A172 (cell line): ENCODE data around the gene UBE2H. TPM values are rescaled to one million over a fixed set of nuclear protein-coding genes. Genes with fewer than 3 reads are reported as not detected.
"Not testable (repeated sequence)": the region's sequence is repeated elsewhere in the genome, so short reads cannot be mapped to it uniquely, and the experiment has no call there.

Experiments used
- DNase-seq: peaks from one replicate; pipeline ENCODE4 v3.0.0-alpha.2; 2015; ENCODE audit warnings: low spot score
- total RNA-seq: library from RNA; depleted of rRNA; stranded (reverse); fragments of >200 nt; shearing (Covaris generic); gene quantifications from 2 replicates; pipeline ENCODE4 v1.2.3, GENCODE V29; 2014

UBE2H gene
- total RNA-seq, 1 experiment from 2014 or later: 94.8 TPM

DNA sequence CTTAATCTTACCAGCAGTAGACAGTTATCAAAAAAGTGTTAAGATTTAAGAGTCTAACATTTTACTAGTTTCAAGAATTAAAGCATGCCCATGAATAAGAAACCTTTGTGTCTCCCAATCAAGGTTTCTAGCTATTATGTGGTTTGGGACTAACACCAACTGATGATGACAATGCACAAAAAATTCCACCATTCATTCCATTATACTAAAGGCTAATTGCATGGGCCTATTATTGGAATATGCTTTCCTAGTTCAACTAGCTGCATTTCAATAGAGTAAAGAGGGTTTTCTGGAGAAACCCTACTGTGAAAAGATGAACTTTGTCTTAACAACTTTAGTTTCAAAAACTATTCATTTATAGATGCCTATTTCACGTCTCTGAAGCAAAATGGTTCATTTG lies 44.6 kb downstream of the UBE2H start:
- DNase-seq: peak; percentile 61

DNA sequence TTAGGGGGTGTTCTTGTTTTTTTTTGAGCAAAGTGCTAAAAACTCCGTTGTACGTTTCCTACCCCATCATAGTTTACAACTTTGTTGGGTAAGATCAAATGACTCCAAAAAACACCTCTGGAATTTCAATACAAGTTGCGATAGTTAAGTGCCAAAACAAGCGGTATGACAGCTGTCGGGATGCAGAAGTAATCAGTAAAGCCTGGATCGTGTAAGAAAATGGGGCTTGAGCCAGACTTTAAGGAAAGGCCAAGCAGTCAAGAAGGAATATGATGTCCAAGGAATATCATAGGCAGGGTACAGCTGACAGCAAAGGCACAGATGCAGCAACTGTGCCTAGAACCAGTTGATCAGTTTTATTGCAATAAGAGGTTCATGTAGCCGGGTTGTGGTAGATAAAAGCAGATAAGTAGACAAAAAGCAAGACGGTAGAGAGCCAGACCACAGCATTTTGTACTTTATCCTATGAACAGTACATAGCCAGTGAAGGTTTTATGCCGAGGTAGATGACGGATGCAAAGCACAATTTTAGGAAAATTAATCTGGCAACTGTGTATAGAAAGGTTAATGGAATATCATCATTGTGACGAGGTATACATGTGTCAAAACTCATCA lies 45.5 kb downstream of the UBE2H start:
- DNase-seq: no peak

DNA sequence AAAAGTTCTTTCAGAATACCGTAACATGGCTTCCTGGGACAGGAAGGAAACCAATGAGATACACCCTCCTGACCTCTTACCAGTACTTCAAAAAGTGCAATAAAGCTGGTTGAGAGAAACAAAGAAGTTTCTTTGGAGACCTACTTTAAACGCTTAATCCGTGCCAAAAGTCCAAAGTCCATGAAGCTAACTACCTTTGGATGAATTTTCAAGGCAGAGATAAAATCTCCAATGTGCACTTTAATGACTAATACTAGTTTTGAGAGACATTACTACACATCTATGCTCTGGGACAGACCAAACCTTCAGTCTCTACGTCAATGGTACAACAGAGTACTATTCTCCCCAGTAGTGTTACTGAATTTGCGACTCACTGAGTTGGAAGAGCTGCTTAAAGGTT lies 46.1 kb downstream of the UBE2H start:
- DNase-seq: no peak

DNA sequence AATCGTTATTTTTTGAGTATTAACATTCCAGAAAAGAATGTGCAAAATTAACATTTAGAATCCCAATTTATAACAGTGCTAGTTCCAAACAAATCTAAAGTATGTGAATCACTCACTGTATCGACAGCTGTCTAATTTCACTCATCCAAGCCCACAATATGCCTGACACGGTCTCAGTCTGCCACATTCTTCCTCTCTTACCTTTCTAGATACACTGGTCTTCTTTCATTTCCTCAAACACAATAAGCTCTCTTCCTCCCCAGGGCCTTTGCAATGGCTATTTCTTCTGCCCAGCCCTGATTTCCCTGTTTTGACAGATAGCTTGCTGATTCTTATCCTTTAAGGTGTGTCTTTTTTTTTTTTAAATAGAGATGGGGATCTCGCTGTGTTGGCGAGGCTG lies 48.8 kb downstream of the UBE2H start:
- no peak for DNase-seq

DNA sequence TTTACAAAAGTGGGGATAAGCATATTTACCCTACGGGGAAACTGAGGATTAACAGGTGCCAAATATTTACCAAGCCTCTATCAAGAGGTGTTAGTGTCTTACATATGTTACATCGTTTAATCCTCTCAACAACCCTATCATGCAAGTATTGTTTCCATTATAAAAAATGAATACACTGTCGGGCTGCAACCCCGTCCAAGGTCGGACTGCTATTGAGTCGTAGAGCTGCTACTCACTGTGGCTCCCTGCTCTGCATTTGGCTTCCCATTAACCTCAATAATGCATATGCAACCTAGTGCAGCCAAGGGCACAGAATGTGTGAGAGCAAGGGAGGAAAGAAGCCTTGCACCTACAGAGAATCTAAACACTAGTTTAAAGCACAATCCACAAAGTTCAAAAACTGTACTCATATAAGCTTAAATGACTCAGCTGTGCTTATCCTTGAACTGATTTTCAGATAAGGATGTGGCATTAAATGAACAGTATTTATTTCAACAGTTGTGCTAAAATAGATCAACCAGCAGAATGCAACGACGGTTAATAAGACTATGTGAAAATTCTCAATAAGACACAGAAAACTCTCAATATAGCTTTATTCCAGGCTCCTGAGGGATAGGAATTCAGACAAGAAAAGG lies 49.9 kb downstream of the UBE2H start:
- DNase-seq: no peak

DNA sequence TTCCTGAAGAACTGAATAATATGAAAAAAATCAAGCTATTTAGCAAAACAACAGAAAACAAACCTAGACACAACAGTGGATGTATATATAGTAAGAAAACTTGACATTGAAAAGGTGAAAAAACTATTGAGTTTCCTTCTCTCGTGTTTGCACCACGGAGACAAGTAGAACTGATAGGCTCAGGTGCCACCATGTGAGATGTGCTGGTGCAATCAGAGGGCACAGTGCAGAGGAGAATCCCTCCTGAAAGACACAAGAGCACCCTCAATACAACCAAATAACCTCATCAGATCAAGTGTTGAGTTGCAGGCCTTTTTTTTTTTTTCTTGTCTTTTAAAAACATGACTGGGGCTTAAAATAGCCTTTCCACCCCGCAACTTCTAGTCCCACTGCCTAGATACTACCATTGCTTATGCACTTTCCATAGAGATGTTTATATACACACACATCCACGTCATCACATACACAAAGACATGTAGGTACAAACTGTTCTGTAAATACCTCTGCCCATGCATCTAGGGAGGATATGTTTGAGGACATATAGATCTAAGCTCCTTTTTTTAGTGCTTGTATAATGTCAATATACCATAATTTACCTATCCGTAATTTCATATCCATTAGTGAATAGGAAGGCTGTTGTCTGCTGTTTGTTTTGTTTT lies 54.1 kb downstream of the UBE2H start:
- no peak for DNase-seq

DNA sequence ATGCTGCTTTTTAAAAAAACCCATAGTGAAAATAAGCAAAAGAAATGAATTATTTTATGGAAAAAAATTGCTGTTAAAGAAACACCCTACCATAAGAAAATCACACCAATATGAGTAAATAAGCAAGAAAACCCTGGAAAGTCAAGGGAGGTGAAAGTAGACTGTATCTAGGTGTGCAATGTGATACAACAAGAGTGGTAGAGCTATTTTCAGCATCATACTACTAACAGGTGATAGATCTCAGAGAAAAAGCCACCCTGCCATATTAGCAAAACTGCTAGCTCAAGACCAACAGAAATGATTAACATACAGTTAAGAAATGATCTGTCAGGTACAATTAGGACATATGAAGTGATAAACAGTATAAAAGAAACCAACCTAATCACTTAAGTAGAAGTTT lies 54.8 kb downstream of the UBE2H start:
- DNase-seq: no peak

DNA sequence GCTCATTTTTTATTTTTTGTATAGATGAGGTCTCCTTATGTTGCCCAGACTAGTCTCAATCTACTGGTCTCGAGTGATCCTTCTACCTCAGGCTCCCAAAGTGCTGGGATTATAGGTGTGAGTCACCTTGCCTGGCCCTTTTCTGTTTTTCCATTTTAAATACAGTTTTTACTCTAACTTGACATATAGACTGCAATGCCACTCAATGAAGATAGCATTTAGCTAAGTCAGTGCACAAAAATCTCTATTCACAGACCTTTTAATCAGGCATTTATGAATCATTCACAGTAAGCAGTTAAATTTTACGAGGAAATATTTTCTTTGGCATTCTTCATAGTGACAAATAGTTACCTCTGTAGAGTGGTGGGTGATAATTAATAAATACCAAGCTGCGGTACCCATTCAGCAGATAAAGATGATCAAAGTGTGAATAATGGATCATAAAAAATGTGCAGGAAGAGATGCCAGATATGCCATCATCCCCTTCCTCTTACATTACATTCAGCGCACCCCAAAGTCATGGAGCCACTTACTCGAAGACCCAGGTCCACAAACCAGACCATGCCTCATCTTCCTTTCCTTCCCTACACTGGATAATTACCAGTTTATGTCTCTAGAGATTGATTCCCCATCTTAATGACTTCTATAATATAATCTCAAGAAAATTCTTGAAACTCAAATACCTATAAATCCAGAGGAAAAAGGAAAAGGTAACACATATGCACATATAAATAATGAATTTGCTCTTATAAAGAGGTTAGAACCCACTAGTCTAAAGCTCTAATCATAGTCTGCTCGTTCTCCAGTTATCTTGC lies 56.0 kb downstream of the UBE2H start:
- DNase-seq: peak; percentile 77

DNA sequence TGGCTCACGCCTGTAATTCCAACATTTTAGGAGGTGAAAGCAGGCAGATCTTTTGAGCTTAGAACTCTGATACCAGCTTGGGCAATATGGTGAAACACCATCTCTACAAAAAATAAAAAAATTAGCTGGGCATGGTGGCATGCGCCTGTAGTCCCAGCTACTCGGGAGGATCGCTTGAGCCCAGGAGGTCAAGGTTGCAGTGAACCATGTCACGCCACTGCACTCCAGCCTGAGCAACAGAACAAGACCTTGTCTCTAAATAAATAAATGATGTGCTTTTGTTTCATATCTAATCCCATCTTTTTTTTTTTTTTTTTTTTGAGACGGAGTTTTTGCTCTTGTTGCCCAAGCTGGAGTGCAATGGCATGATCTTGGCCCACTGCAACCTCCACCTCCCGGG lies 58.6 kb downstream of the UBE2H start:
- DNase-seq: not testable (repeated sequence)

DNA sequence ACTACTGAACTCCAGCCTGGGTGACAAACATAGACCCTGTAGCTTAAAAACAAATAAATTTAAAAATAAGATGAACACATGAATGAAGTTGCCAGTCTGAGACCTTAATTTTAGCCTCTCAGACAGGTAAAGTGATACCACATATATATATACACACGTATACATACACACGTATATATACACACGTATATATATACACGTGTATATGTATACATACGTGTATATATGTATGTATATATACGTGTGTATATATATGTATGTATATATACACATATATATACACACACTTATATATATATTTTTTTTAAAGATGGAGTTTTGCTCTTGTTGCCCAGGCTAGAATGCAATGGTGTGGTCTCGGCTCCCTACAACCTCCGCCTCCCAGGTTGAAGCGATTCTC lies 62.7 kb downstream of the UBE2H start:
- no peak for DNase-seq

DNA sequence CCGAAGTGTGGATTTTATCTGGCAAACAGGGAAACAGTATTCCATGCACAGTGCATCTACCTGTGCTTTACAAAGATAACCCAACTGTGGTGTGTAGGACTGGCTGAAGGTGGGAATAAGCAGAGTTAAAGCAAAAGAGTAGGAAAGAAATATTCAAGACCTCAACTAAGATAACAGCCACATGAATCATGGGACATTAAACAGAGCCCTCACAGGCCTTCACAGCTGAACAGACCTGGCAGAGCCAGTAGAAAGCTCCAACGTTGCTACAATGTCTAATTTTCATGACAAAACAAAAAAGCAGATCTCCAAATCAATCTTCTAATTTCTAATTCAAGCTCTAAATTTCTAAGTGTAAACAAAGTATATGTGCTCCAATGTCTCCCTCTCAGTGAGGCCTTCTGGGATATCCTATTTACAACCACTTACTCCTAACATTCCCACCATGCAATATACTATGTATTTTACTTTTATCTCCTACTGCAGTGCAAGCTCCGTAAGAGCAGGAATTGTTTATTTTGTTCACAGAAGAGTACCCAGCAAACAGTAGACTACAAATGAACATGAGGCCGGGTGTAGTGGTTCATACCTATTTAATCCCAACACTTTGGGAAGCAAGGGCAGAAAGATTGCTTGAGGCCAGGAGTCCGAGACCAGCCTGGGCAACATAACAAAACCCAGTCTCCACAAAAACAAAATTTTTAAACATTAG lies 63.5 kb downstream of the UBE2H start:
- no peak for DNase-seq

DNA sequence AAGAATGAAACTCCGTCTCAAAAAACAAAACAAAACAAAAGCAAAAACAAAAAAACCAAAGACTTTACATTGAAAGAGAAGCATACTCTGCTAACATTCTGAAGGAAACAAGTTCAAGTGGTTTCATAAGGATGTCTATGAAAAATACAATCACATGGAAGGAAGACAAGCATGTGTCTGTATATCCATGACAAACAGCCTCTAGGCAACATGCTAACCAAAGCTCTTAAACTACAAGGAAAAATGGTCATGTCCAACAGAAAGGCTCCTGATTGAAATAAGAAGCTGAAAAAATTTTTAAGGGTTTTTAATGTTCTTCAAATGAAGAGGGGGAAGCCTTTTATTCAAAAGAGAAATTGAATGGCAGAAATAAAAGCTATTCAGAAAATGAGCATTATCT lies 64.9 kb downstream of the UBE2H start:
- DNase-seq: no peak

DNA sequence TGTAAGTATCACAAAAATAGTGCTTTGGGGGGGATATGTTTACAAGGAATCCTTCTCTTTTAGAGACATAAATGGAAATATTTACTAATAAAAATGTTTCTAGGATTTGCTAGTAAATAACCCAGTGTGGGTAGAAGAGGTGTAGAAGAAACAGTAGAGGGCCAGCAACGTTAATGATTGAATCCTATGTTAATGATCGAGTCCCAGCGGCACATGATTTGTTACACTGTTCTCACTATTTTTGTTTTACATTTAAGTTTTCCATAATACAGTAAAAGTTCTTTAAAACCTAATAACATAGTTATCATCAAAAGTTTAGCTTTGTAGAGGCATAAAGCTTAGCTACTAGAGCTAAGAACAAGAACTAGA lies 66.0 kb downstream of the UBE2H start:
- no peak for DNase-seq

DNA sequence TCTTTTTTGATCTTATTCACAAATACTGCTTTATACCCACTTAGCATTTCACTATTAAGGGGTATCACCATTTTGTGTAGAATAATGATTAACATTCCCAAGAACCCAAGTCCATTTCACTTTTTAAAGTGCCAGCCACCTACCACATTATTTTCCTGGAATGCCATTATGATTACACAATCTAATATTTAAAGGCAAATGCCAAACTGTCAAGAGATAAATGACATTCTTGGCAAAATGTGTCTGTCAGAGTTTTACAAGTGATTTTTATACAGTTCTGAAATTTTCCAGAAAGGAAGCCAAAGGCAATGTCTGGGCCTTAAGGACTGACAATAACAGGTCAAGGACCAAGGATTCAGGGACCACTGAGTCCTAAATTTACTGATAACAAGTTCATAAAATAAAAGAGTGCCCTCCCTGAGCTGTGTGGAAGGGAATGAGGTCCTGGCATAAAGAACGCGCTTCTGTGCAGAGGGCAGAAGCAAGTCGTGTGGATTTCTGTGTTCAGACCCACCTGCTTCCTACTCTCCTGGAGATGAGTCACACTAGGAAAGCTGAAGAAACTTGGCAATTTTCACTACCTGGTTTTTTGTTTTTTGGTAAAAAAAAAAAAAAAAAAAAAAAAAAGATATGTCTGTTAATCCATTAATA lies 66.5 kb downstream of the UBE2H start:
- DNase-seq: no peak

DNA sequence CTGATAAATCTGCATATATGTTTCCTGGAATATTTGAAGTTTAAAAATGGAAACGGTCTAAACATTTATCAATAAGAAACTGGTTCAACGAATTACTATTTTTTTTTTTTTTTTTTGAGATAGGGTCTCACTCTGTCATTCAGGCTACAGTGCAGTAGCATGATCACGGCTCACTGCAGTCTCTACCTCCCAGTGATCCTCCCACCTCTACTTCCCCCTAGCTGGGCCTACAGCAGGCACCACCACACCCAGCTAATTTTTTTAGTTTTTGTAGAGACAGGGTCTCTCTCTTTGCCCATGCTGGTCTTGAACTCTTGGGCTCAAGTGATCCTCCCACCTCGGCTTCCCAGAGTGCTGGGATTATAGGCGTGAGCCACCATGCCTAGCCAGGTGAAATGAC lies 68.3 kb downstream of the UBE2H start:
- no peak for DNase-seq

DNA sequence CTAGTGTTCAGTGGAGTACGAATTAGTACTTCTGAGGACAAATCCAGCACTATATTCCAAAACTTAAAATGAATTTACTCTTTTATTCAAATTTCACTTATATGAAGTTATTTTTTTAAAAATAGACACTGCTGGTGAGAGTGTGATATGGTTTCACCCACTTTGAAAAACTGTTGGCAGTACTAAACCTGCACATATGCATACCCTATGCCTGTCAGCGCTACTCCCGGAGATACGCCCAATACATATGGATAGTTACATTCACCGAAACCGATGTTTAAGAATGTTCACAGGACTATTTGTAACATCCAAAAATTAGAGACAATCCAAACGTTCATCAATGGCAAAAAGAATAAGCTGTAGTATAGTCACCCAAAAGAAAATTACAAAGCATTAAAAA lies 69.6 kb downstream of the UBE2H start:
- DNase-seq: no peak

DNA sequence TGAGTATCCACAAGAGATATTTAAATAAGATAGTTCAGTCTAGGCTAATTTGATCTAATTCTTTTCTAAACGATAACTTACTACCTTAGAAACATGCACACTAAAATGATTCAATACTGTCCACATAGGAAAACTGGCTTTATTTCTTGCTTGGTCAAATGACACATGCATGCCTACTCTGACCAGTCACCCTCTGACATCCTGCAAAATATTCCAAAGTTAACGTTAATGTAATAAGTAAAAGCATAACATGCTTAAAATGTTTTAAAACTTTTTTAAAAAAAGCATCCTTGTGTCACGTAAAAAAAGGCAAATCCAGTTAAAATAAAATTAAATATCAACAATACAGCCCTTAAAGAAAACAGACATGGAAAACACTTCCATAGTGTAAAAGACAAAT lies 70.2 kb downstream of the UBE2H start:
- no peak for DNase-seq

DNA sequence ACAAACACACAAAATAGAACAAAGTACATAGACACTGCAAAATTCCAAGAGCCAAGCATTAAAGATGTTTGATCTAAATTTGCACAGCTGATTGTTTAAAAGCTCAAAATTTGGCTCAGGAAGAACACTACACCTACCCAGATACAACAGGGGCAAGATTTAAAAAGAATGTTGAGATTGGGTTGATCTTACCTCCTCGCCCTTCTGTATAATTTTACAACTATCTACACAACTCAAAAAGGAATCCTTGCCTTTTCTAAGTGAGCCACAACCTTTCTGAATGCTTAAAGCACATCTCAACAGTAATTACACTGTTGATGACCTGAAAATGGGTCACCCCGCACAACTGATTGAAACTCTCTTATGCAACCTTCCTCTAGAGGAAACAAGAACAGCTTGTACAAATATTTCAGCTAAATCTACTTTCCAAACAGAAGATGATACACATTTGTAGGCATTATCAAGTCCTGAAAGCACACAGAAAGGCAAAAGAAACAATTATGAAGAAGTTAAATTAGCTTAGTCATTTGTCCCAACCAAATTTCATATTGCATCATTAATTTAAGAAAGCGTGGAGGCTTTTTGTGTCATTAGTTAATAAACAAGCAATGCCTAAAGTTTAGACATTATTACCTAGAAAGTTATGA lies 75.5 kb downstream of the UBE2H start:
- DNase-seq: no peak

DNA sequence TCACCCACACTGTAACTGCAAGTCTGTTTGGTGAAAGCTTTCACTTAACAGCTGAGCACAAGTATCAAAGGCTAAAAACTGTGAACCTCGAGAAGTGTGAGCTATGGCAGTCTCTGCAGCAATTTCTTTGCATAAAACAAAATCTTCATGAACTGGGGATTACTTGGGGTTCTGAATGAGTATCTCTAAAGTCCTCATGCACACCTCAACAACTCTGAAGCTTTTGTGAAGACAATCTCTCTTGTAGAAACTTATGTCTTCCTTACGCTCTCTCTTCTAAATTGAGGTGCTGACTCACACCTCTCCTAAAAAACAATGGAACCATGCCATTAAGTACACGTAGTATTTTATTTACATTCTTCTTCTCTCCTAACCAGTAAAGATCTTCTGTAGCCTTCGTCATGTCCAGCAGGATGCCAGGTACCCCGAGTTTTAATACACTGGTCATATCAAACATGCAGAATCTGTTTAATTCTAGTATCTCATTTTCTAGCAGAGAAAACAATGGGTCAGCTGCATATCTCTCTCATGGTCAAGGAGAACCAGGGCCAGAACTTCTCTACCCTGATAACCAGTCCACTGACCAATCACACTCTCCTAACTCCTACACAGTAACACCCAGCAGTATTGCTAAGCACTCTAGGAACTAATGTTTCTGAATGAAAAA lies 76.9 kb downstream of the UBE2H start:
- peak; percentile 66 for DNase-seq

DNA sequence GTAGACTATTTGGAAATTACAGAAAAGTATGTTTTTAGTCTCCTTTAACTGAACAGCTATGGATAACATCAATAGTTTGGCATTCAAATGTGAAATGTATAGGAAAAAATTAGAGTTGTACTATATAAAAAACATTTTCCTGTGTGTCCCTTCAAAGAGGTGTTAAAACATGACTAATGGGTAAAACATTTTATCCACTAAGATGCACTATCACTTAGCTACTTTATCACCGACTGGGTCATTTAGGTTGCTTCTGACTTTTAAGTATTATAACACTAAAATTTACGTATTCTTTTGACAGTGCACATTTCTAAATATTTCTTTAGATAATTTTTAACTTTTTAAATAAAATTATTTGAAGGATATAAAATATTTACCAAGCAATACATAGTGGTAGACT lies 77.6 kb downstream of the UBE2H start:
- DNase-seq: peak; percentile 35
